Keratinocyte (primary cell): ENCODE measurements around the gene C12orf60. TPM values are rescaled to one million over a fixed set of nuclear protein-coding genes. Genes with fewer than 3 reads are reported as not detected.

ENCODE experiments used
- DNase-seq: peaks from one replicate; pipeline ENCODE4 v3.0.0-alpha.2; 2011; ENCODE audit warnings: low read depth, missing footprints, low spot score
- FAIRE-seq: peaks from 2 replicates; lab custom pipeline; 2011; peaks lifted over from hg19 to GRCh38; lab: Jason Lieb, UNC
- H2AFZ ChIP-seq: 2 replicates; pipeline ENCODE4 v1.6.0; 2012; ENCODE audit warnings: low read length, control low read depth, inconsistent platforms; ENCODE audit not compliant: control insufficient read depth
- H3K27ac ChIP-seq: 2 replicates; pipeline ENCODE4 v1.5.1; 2011; ENCODE audit warnings: low read length; ENCODE audit not compliant: control insufficient read depth, insufficient read depth
- H3K27me3 ChIP-seq: 3 replicates; pipeline ENCODE4 v1.6.0; 2011; ENCODE audit warnings: low read length; ENCODE audit not compliant: control insufficient read depth, insufficient read depth; ENCODE audit errors: extremely low read depth
- H3K36me3 ChIP-seq, 2 experiments: 2 replicates in 1 of 2; 3 replicates in 1 of 2; pipeline ENCODE4 v1.5.1; 2011; ENCODE audit warnings: low read length in 2 of 2, mild to moderate bottlenecking in 1 of 2; ENCODE audit not compliant: control insufficient read depth in 2 of 2, insufficient read depth in 2 of 2; ENCODE audit errors: extremely low read depth in 1 of 2
- H3K4me1 ChIP-seq: 3 replicates; pipeline ENCODE4 v1.5.1; 2011; ENCODE audit warnings: low read length; ENCODE audit not compliant: control insufficient read depth, insufficient read depth; ENCODE audit errors: extremely low read depth
- H3K4me2 ChIP-seq: 3 replicates; pipeline ENCODE4 v1.6.0; 2011; ENCODE audit warnings: low read depth, low read length; ENCODE audit not compliant: control insufficient read depth, insufficient read depth; ENCODE audit errors: extremely low read depth
- H3K4me3 ChIP-seq, 3 experiments: fragments of 200-600 bp in 1 of 3; sonication (generic) in 1 of 3; 2 replicates in 2 of 3; 3 replicates in 1 of 3; pipeline ENCODE4 v1.5.1; 2011 to 2016; ENCODE audit warnings: low read length in 3 of 3, mild to moderate bottlenecking in 3 of 3, control low read depth in 2 of 3, inconsistent platforms in 1 of 3, low read depth in 1 of 3, mixed read lengths in 1 of 3, mixed run types in 1 of 3, moderate library complexity in 1 of 3; ENCODE audit not compliant: control insufficient read depth in 2 of 3, insufficient read depth in 2 of 3; ENCODE audit errors: extremely low read depth in 1 of 3
- H3K79me2 ChIP-seq: 2 replicates; pipeline ENCODE4 v1.6.0; 2012; ENCODE audit warnings: low read length; ENCODE audit not compliant: control insufficient read depth, insufficient read depth
- H3K9ac ChIP-seq: 3 replicates; pipeline ENCODE4 v1.6.0; 2011; ENCODE audit warnings: low read length; ENCODE audit not compliant: control insufficient read depth, insufficient read depth; ENCODE audit errors: extremely low read depth
- H3K9me1 ChIP-seq: 3 replicates; pipeline ENCODE4 v1.6.0; 2011; ENCODE audit warnings: low read length; ENCODE audit not compliant: control insufficient read depth, insufficient read depth; ENCODE audit errors: extremely low read depth
- H3K9me3 ChIP-seq: 2 replicates; pipeline ENCODE4 v1.5.1; 2012; ENCODE audit warnings: low read depth, low read length; ENCODE audit not compliant: control insufficient read depth
- H4K20me1 ChIP-seq: 3 replicates; pipeline ENCODE4 v1.6.0; 2011; ENCODE audit warnings: low read length; ENCODE audit not compliant: control insufficient read depth, insufficient read depth; ENCODE audit errors: extremely low read depth
- CTCF ChIP-seq, 3 experiments: IDR thresholded peaks in 1 of 3; conservative IDR thresholded peaks in 1 of 3; optimal IDR thresholded peaks in 1 of 3; 2 replicates in 2 of 3; 3 replicates in 1 of 3; pipeline versions ENCODE3 to v1.5.1; 2011; ENCODE audit warnings: low read length in 3 of 3, mild to moderate bottlenecking in 3 of 3, moderate library complexity in 2 of 3, control low read depth in 1 of 3, inconsistent platforms in 1 of 3; ENCODE audit not compliant: insufficient read depth in 2 of 3; ENCODE audit errors: extremely low read depth in 1 of 3
- EZH2 ChIP-seq: IDR thresholded peaks from one replicate; pipeline ENCODE4 v1.6.1; 2012; ENCODE audit warnings: inconsistent platforms, mild to moderate bottlenecking, low read length, moderate library complexity
- dilution Hi-C: fragments of 300-500 bp; cut with MboI; formaldehyde crosslinking; loops from one replicate; pipeline ENCODE4 v1.7.0; 2020; ENCODE audit warnings: low sequenced_read_pairs; ENCODE audit not compliant: extremely low pct_ligation_motif_present
- polyA plus RNA-seq, 5 experiments: library from polyadenylated mRNA; depleted of rRNA in 3 of 5; stranded (reverse) in 3 of 5; stranded (forward) in 1 of 5; unstranded in 1 of 5; fragments of >200 nt; gene quantifications; 1 replicate in 1 of 5; 2 replicates in 3 of 5; 3 replicates in 1 of 5; pipeline versions ENCODE4 v1.2.1 to v1.2.3, GENCODE V29; 2011 to 2012; ENCODE audit warnings: missing spikeins in 2 of 5, low read depth in 1 of 5, low replicate concordance in 1 of 5

The C12orf60 gene
- polyA plus RNA-seq, 1 donor (not counting 4 experiments of a cell fraction or from before 2014, with no cell fraction given), result 3.2 TPM

- peaks cover 9% of the 10 kb centered on the region for H3K4me1 ChIP-seq
- H3K4me3 ChIP-seq, result peak overlapping the region; percentile 76 to 92 (median 85)
- no peaks in the 10 kb centered on the region for H3K9me3 ChIP-seq
- H3K36me3 ChIP-seq, result peaks cover 0 to 15% of the 10 kb centered on the region in 2 experiments
- no peak overlapping the region for H2AFZ ChIP-seq
- dilution Hi-C loops, result no loop called here
- no peaks in the 10 kb centered on the region for H3K9me1 ChIP-seq
- FAIRE-seq (no peak), DNase-seq (no peak)
- H4K20me1 ChIP-seq, result no peaks in the 10 kb centered on the region
- H3K4me2 ChIP-seq, result peak overlapping the region; percentile 65
- peak overlapping the region; percentile 94 for H3K9ac ChIP-seq
- H3K27me3 ChIP-seq, result no peaks in the 10 kb centered on the region
- H3K79me2 ChIP-seq, result peaks cover 41% of the 10 kb centered on the region
- H3K27ac ChIP-seq, result peak overlapping the region; percentile 96
- no peak for TF ChIP-seq CTCF (optimal IDR thresholded peaks at IDR 0.05 in 1 of 3, IDR thresholded peaks at IDR 0.05 in 1 of 3, conservative IDR thresholded peaks at IDR 0.05 in 1 of 3; ENCODE audit: extremely low read depth in 1 of 3, insufficient read depth in 2 of 3, low read length in 3 of 3)
- TF ChIP-seq EZH2, result no peak
Observed at GRCh38 chr12:14802247-14802646, 1.2 kb upstream of the C12orf60 start.

GRCh38 chr12:14802721-14803010, 804 bp upstream of the C12orf60 start:
- Histone ChIP-seq H2AFZ (peak overlapping the region; percentile 87), H3K27me3 (no peaks in the 10 kb centered on the region), H3K79me2 (peaks cover 41% of the 10 kb centered on the region), H3K4me2 (peak overlapping the region; percentile 65), H3K27ac (peak overlapping the region; percentile 96), H3K9ac (peak overlapping the region; percentile 94), H4K20me1 (no peaks in the 10 kb centered on the region), H3K9me3 (no peaks in the 10 kb centered on the region), H3K9me1 (no peaks in the 10 kb centered on the region), H3K4me3 (peak overlapping the region; percentile 76 to 92 (median 85)), H3K36me3 (peaks cover 0 to 12% of the 10 kb centered on the region in 2 experiments), H3K4me1 (peaks cover 9% of the 10 kb centered on the region)
- TF ChIP-seq CTCF (optimal IDR thresholded peaks at IDR 0.05 in 1 of 3, IDR thresholded peaks at IDR 0.05 in 1 of 3, conservative IDR thresholded peaks at IDR 0.05 in 1 of 3; ENCODE audit: extremely low read depth in 1 of 3, insufficient read depth in 2 of 3, low read length in 3 of 3), result no peak
- no peak for TF ChIP-seq EZH2
- dilution Hi-C loops, result no loop called here
- DNase-seq (no peak), FAIRE-seq (no peak)
